A673 (cell line): Measurements from ENCODE around the gene ARHGEF1. TPM values are rescaled to one million over a fixed set of nuclear protein-coding genes. Genes with fewer than 3 reads are reported as not detected.
A peak's percentile ranks its signal among the peaks of the same experiment; 100 is the strongest.

Experiments used
- BruUV-seq: library from RNA; stranded (reverse); fragments of 400-500 nt; replicated peaks from 2 replicates; lab custom pipeline; 2021; lab: Mats Ljungman, UMichigan
- CTCF ChIA-PET: fragments of 300-600 bp; sonication (Branson Sonifier 250); formaldehyde crosslinking; loops from one replicate; lab custom pipeline; 2022; ENCODE audit warnings: antibody characterized with exemption; lab: Charles Lee
- POLR2A ChIA-PET: fragments of 300-600 bp; sonication (Branson Sonifier 250); formaldehyde crosslinking; loops from one replicate; lab custom pipeline; 2022; ENCODE audit warnings: antibody characterized with exemption; ENCODE audit not compliant: low non-redundant PET; lab: Charles Lee
- DNase-seq: peaks from one replicate; pipeline ENCODE4 v3.0.0-alpha.2; 2015; ENCODE audit warnings: low spot score
- H3K27ac ChIP-seq: fragments of 200-600 bp; sonication (generic); 2 replicates; pipeline ENCODE4 v1.5.1; 2016; ENCODE audit warnings: mixed run types, low read depth, mild to moderate bottlenecking, mixed read lengths, antibody characterized with exemption, low read length; ENCODE audit not compliant: poor library complexity, severe bottlenecking
- H3K27me3 ChIP-seq: fragments of 200-600 bp; sonication (generic); replicated peaks from 2 replicates; pipeline ENCODE4 v1.6.1; 2017; ENCODE audit warnings: mixed run types, low read depth, mild to moderate bottlenecking, mixed read lengths, antibody characterized with exemption, low read length; ENCODE audit not compliant: insufficient read depth, poor library complexity
- H3K36me3 ChIP-seq: fragments of 200-600 bp; sonication (generic); 2 replicates; pipeline ENCODE4 v1.6.1; 2016; ENCODE audit warnings: mixed run types, mild to moderate bottlenecking, mixed read lengths, antibody characterized with exemption, low read length; ENCODE audit not compliant: insufficient read depth, poor library complexity, severe bottlenecking
- H3K4me1 ChIP-seq: fragments of 200-600 bp; sonication (generic); 2 replicates; pipeline ENCODE4 v1.6.1; 2017; ENCODE audit warnings: mixed run types, mild to moderate bottlenecking, mixed read lengths, antibody characterized with exemption, low read length; ENCODE audit not compliant: insufficient read depth, poor library complexity, severe bottlenecking
- H3K4me3 ChIP-seq: fragments of 200-600 bp; sonication (generic); 2 replicates; pipeline ENCODE4 v1.5.1; 2016; ENCODE audit warnings: low read depth, mixed run types, mild to moderate bottlenecking, mixed read lengths, low read length; ENCODE audit not compliant: poor library complexity, severe bottlenecking
- H3K9me3 ChIP-seq: fragments of 200-600 bp; sonication (generic); 2 replicates; pipeline ENCODE4 v1.6.1; 2016; ENCODE audit warnings: mixed run types, low read depth, mild to moderate bottlenecking, mixed read lengths, antibody characterized with exemption, low read length; ENCODE audit not compliant: poor library complexity, severe bottlenecking
- EZH2 ChIP-seq: fragments of 200-600 bp; sonication (generic); IDR thresholded peaks from 2 replicates; pipeline ENCODE4 v1.6.1; 2017; ENCODE audit warnings: borderline replicate concordance, low read depth, mild to moderate bottlenecking, mixed read lengths, antibody characterized with exemption, low read length; ENCODE audit not compliant: poor library complexity, severe bottlenecking
- intact Hi-C: fragments of 100-400 bp; cut with micrococcal nuclease; formaldehyde crosslinking; loops from one replicate; pipeline ENCODE4 v1.10.0; 2022; ENCODE audit not compliant: unreplicated experiment
- total RNA-seq: library from RNA; stranded (reverse); gene quantifications from 2 replicates; pipeline ENCODE4 v1.2.3, GENCODE V29; 2021
- TF ChIP-seq, protein P1 (sequence below): fragments of 300-800, 200-600 bp; sonication (generic); conservative IDR thresholded peaks from 2 replicates; pipeline ENCODE4 v1.5.1; 2017; ENCODE audit warnings: low read depth, mild to moderate bottlenecking, antibody characterized with exemption, low read length, moderate library complexity, mixed read lengths

The ARHGEF1 gene
- total RNA-seq, 1 experiment from 2014 or later = 164 TPM

DNA sequence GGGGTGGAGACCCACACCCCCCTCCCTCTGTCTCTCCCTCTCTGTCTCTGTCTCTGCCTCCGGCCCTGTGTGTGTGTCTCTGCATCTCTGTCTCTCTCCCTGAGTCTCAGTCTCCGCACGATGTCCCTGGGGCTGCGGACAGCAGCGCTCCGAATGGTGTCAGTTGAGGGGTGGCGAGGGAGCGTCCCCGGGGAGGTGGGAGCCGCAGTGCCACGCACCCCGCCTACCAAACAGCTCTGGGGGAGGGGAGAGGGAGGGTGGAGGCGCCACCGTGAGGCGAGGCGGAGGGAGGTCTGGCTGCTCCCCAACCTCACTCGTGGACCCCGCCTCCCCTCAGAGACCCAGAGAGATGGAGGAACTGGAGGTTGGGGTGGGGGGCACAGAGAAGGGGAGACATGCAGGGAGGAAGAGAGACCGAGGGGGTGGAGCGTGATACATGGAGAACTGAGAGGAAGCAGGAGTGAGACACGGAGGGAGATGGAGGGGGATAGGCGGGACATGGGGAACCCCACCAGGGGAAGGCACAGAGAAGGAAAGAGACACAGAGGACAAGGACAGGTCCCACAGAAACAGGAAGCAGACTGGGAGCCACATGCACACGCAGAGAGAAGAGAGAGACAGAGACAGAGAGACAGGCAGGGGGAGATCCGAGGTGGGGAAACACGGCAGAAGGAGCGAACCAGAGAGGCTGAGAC, 38.0 kb downstream of the ARHGEF1 start:
- intact Hi-C loops = no loop called here
- ChIA-PET POLR2A (no interaction called here), CTCF (no interaction called here)
- DNase-seq = no peak
- H3K27ac ChIP-seq = no peak overlapping the region
- TF ChIP-seq, protein P1, sequence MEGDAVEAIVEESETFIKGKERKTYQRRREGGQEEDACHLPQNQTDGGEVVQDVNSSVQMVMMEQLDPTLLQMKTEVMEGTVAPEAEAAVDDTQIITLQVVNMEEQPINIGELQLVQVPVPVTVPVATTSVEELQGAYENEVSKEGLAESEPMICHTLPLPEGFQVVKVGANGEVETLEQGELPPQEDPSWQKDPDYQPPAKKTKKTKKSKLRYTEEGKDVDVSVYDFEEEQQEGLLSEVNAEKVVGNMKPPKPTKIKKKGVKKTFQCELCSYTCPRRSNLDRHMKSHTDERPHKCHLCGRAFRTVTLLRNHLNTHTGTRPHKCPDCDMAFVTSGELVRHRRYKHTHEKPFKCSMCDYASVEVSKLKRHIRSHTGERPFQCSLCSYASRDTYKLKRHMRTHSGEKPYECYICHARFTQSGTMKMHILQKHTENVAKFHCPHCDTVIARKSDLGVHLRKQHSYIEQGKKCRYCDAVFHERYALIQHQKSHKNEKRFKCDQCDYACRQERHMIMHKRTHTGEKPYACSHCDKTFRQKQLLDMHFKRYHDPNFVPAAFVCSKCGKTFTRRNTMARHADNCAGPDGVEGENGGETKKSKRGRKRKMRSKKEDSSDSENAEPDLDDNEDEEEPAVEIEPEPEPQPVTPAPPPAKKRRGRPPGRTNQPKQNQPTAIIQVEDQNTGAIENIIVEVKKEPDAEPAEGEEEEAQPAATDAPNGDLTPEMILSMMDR = 0 out of 2 replicates have a peak, but pooled peaks have one; percentile 20
- TF ChIP-seq EZH2 = no peak
- H3K4me3 ChIP-seq = no peak overlapping the region
- H3K4me1 ChIP-seq = peaks cover 4% of the 10 kb centered on the region
- H3K9me3 ChIP-seq = no peaks in the 10 kb centered on the region
- H3K36me3 ChIP-seq = no peaks in the 10 kb centered on the region
- BruUV-seq = no TSS peak
- H3K27me3 ChIP-seq = peaks cover 7% of the 10 kb centered on the region

DNA sequence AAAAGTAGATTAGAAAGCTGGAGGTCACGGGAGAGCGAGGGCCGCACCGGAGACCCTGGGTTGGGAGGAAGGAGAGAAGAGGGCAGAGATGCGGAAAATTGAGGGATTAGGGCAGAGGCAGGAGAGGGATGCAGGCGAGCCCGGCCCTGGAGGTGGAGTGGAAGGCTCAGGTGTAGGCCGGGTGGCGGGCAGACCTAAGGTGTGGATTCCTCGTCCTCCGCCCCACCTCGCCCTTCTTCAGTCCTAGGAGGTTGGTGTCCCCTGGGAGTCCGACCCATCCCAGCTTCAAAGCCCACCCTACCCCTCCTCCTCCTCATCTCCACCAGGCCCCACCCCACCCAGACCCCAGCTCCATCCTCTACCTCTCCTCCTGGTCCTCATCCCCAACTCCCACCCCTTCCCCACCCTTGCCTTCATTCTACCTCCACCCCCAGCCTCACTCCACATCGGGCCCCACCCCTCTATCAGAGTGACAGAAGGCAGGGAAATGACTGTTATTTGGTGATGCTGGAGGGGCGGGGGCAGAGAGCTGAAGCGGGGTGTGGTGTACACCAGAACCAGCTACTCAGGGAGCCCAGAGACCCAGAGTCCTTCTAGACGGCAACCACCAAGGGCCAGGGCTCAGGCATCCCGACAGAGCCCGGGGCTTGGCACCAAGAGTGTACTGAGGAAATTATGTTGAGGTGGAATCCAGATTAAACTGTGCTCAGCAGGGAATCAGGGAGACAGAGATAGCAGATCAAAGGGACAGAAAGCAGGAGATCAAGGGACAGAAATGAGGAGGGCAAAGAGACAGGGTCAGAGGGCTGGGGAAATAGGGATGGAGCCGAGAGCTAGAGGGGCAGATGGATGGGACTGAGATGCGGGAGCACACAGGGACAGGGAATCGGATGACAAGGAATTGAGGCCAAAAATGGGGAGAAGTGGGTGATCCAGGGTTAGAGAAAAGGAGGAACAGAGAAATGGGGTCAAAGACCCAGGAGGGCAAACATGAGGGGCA, 38.9 kb downstream of the ARHGEF1 start:
- intact Hi-C loops = no loop called here
- H3K9me3 ChIP-seq = no peaks in the 10 kb centered on the region
- no peak overlapping the region for H3K27ac ChIP-seq
- H3K27me3 ChIP-seq = no peaks in the 10 kb centered on the region
- no peak overlapping the region for H3K4me3 ChIP-seq
- peaks cover 4% of the 10 kb centered on the region for H3K4me1 ChIP-seq
- H3K36me3 ChIP-seq = no peaks in the 10 kb centered on the region
- no peak for DNase-seq
- BruUV-seq = no TSS peak
- ChIA-PET POLR2A (no interaction called here), CTCF (no interaction called here)
- TF ChIP-seq EZH2 = no peak
- TF ChIP-seq, protein P1 = no peak

DNA sequence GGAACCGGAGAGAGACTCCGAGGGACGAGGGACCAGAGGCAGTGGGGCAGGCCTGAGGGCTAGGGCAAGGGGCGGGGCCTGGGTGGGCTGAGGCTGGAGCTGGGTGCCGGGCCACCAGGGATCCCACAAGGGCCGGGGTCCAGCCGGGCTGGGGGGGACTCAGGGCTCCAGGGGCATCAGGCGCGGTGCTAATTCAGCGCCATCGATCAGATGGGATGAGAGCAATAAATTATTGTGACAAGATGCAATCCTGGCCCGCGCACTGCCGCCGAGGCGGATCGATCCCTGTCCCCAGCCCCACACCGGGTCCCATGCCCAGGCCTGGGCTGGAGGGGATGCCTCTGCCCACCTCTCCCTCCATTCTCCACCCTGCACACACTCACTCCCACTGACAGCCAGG, 39.6 kb downstream of the ARHGEF1 start:
- POLR2A ChIA-PET = no interaction called here
- no peaks in the 10 kb centered on the region for H3K9me3 ChIP-seq
- CTCF ChIA-PET = no interaction called here
- intact Hi-C loops = no loop called here
- peaks cover 4% of the 10 kb centered on the region for H3K4me1 ChIP-seq
- H3K36me3 ChIP-seq = no peaks in the 10 kb centered on the region
- H3K4me3 ChIP-seq = no peak overlapping the region
- H3K27ac ChIP-seq = no peak overlapping the region
- no TSS peak for BruUV-seq
- no peaks in the 10 kb centered on the region for H3K27me3 ChIP-seq
- TF ChIP-seq EZH2 = no peak
- TF ChIP-seq, protein P1 = no peak
- DNase-seq = no peak
